ENCODE data around the gene MTARC1. TPM values are rescaled to one million over a fixed set of nuclear protein-coding genes. Genes with fewer than 3 reads are reported as not detected.

MTARC1 gene
- total RNA-seq, 1 donor from 2014 or later = 7.7 TPM

- DNase-seq (ENCODE audit: low read depth) = no peak
- Histone ChIP-seq H3K4me3 (ENCODE audit: low read depth, low read length) (no peak overlapping the region), H3K27me3 (ENCODE audit: control insufficient read depth, insufficient read depth, low read length) (no peaks in the 10 kb centered on the region), H3K36me3 (ENCODE audit: control insufficient read depth, insufficient read depth, low read length) (peaks cover 2% of the 10 kb centered on the region)
- TF ChIP-seq, protein P1, sequence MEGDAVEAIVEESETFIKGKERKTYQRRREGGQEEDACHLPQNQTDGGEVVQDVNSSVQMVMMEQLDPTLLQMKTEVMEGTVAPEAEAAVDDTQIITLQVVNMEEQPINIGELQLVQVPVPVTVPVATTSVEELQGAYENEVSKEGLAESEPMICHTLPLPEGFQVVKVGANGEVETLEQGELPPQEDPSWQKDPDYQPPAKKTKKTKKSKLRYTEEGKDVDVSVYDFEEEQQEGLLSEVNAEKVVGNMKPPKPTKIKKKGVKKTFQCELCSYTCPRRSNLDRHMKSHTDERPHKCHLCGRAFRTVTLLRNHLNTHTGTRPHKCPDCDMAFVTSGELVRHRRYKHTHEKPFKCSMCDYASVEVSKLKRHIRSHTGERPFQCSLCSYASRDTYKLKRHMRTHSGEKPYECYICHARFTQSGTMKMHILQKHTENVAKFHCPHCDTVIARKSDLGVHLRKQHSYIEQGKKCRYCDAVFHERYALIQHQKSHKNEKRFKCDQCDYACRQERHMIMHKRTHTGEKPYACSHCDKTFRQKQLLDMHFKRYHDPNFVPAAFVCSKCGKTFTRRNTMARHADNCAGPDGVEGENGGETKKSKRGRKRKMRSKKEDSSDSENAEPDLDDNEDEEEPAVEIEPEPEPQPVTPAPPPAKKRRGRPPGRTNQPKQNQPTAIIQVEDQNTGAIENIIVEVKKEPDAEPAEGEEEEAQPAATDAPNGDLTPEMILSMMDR (IDR thresholded peaks at IDR 0.05; ENCODE audit: insufficient read depth, low read length, poor library complexity, severe bottlenecking) = no peak
Observed at GRCh38 chr1:220754212-220754917, 32.3 kb upstream of the MTARC1 start.

DNA sequence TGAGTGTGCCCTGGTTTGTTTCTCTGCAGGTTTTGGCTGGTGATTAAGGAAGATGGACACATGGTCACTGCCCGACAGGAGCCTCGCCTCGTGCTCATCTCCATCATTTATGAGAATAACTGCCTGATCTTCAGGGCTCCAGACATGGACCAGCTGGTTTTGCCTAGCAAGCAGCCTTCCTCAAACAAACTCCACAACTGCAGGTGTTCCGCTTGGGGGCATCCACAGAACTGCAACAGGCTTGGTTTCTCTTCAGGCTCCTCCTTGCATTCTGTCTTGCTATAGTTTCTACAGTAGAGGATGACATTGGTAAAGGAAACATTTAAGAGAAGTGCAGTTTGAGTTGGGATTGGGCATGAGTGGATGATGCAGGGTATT is 31.8 kb upstream of the MTARC1 start:
- no peaks in the 10 kb centered on the region for H3K27me3 ChIP-seq (ENCODE audit: control insufficient read depth, insufficient read depth, low read length)
- TF ChIP-seq, protein P1 (IDR thresholded peaks at IDR 0.05; ENCODE audit: insufficient read depth, low read length, poor library complexity, severe bottlenecking) = no peak
- no peak overlapping the region for H3K4me3 ChIP-seq (ENCODE audit: low read depth, low read length)
- no peak for DNase-seq (ENCODE audit: low read depth)
- peaks cover 2% of the 10 kb centered on the region for H3K36me3 ChIP-seq (ENCODE audit: control insufficient read depth, insufficient read depth, low read length)

DNA sequence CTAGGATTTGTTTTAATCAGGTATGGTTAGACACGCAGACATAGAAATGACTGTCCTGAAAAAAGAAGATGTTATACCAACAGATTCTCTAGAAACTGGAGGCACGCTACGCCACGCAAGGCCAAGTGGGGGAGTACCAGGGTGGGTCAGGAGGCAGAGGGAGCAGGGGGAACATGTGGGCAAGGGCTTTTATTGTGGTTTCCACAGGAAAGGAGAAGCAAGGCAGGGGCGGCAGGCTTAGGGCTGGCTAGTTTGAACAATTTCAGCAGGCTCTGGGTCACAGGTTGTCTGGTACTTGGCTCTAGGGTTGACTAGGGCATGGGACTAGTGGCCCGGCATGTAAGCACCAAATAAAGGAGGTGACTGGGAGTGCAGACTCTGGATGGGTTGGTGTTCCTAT is 31.4 kb upstream of the MTARC1 start:
- H3K36me3 ChIP-seq (ENCODE audit: control insufficient read depth, insufficient read depth, low read length) = peaks cover 2% of the 10 kb centered on the region
- H3K4me3 ChIP-seq (ENCODE audit: low read depth, low read length) = no peak overlapping the region
- DNase-seq (ENCODE audit: low read depth) = no peak
- no peaks in the 10 kb centered on the region for H3K27me3 ChIP-seq (ENCODE audit: control insufficient read depth, insufficient read depth, low read length)
- TF ChIP-seq, protein P1 (IDR thresholded peaks at IDR 0.05; ENCODE audit: insufficient read depth, low read length, poor library complexity, severe bottlenecking) = no peak

DNA sequence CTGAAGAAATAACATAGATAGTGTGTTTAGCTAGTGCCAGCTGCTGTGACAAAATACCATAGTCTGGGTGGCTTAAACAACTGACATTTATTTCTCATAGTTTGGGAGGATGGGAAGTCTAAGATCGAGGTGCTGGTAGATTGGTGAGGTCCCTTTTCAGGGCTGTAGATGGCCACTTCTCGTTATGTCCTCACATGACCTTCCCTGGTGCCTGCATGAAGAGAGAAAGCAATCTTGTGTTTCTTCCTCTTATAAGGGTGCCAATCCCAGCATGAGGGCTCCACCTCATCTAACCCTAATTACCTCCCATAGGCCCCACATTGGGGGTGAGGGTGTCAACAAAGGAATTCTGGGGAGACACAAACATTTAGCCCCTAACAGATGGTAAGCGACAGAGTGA is 29.3 kb upstream of the MTARC1 start:
- peaks cover 2% of the 10 kb centered on the region for H3K36me3 ChIP-seq (ENCODE audit: control insufficient read depth, insufficient read depth, low read length)
- no peak for DNase-seq (ENCODE audit: low read depth)
- H3K27me3 ChIP-seq (ENCODE audit: control insufficient read depth, insufficient read depth, low read length) = no peaks in the 10 kb centered on the region
- TF ChIP-seq, protein P1 (IDR thresholded peaks at IDR 0.05; ENCODE audit: insufficient read depth, low read length, poor library complexity, severe bottlenecking) = no peak
- H3K4me3 ChIP-seq (ENCODE audit: low read depth, low read length) = no peak overlapping the region

GRCh38 chr1:220759147-220759546 is 27.6 kb upstream of the MTARC1 start:
- Histone ChIP-seq H3K4me3 (ENCODE audit: low read depth, low read length) (no peak overlapping the region), H3K36me3 (ENCODE audit: control insufficient read depth, insufficient read depth, low read length) (peaks cover 2% of the 10 kb centered on the region), H3K27me3 (ENCODE audit: control insufficient read depth, insufficient read depth, low read length) (no peaks in the 10 kb centered on the region)
- TF ChIP-seq, protein P1 (IDR thresholded peaks at IDR 0.05; ENCODE audit: insufficient read depth, low read length, poor library complexity, severe bottlenecking) = no peak
- no peak for DNase-seq (ENCODE audit: low read depth)
